ENCODE data around the gene LEMD2.

Gene LEMD2

DNA sequence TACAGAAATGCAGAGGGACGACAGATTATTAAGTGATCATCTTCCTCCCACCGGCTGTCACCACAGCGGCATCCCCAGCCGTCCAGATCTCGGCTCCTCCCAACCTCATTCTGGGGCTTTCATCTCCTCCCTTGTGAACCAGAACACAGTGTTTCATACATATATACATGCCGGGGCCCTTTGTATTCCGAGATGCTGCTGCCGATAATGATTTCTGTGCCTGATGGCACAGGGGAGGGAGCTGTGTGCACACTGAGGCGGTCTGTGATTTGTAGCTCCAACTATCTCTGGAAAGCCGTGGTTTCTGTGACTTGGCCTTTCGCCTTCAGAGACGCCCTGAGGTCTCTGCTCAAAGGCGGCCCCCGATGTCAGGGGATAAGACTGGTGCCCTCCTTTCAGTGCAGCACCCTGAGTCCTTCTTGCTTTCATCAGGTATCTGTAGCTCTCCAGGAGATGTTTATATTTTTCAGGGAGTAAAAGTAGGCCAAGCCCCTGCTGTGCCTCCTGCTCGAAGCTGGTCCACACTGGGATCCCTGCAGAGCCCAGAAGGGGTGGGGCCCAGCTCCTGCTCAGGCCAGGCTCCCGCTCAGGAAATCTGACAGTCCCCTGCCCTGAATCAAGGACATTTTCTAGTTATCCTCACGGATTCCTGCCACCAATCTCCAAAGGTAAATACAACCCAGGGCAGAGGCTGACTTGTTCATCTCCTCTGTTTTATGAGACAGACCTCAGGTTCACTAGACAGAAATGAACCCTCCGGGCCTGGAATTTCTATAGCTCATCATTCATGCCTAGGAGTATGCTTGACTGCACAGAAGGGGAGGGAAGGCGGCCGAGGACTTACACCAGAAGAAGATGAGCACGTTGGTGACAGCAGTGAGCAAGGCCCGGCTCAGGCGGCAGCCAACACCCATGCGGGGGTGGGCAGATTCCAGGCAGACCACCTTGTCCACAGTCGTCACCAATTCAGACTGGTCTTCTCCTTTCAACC is 11.2 kb downstream of the LEMD2 start:
- no peak for DNase-seq (ENCODE audit: low read depth in 3 of 3, low spot score in 1 of 3)

DNA sequence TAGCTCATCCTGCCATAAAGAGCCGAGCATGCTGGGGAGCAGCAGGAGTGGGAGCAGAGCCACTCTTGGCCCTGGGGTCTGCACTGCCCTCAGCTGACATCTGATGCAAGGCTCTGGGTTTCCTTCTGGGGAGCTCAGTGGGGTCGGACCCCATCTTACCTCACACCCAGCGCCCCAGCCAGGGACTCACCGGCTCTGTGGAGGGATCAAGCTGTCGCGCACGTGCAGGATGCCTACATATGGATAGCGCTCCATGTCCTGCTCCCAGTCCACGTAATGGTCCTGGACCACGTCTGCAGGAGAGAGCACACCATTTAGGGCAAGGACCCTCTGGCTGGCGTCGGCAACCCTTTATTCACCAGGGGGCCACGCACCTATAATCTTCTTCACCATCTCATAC is 12.2 kb downstream of the LEMD2 start:
- DNase-seq (ENCODE audit: low read depth in 3 of 3, low spot score in 1 of 3), result no peak

DNA sequence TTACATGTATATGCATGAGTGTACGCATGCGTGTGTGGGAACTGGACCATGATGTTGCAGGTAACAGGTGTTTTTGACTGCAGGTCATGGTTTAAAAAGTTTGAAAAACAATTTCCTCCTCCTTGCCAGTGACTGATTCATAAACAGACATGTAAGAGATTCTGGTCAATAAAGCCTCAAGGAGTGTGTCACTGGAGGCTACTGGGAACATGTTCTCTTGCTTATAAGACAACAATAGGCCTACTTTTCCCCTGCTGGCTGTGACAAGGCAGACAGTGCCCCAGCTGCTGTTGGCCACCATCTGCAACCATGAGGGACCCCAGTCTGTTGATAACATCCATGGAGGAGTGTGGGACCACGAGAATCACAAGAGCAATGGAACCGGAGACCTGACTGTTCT is 12.7 kb downstream of the LEMD2 start:
- DNase-seq (ENCODE audit: low read depth in 3 of 3, low spot score in 1 of 3), result no peak

DNA sequence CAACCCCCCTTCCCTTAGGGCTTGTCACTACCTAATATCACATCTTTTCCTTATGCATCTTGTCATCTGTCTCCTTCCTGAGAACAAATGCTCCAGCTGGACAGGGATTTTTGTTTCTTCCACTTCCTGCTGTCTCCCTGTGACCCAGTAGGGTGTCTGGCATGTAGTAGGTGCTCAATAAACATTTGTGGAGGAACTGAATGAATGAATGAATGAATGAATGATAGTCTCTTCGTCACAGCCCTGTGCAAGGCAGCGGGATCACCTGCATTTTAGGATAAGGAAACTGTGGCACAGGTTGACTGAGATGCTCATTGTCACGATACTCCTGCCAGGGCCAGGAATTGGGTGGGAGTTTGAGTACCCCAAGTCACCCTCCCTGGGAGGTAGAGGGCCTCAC is 14.2 kb downstream of the LEMD2 start:
- DNase-seq (ENCODE audit: low read depth in 3 of 3, low spot score in 1 of 3), result no peak

GRCh38 chr6:33772902-33773472 is 15.9 kb downstream of the LEMD2 start:
- no peak for DNase-seq (ENCODE audit: low read depth in 3 of 3, low spot score in 1 of 3)

- DNase-seq (ENCODE audit: low read depth in 3 of 3, low spot score in 1 of 3), result no peak
Observed at GRCh38 chr6:33772082-33772830, 16.7 kb downstream of the LEMD2 start.

- peak in 2 of 3 donors; percentile 38 to 56 for DNase-seq (ENCODE audit: low read depth in 3 of 3, low spot score in 1 of 3)
Observed at GRCh38 chr6:33771146-33772081, 17.5 kb downstream of the LEMD2 start.

GRCh38 chr6:33770833-33771145 is 18.1 kb downstream of the LEMD2 start:
- DNase-seq (ENCODE audit: low read depth in 3 of 3, low spot score in 1 of 3), result no peak

DNA sequence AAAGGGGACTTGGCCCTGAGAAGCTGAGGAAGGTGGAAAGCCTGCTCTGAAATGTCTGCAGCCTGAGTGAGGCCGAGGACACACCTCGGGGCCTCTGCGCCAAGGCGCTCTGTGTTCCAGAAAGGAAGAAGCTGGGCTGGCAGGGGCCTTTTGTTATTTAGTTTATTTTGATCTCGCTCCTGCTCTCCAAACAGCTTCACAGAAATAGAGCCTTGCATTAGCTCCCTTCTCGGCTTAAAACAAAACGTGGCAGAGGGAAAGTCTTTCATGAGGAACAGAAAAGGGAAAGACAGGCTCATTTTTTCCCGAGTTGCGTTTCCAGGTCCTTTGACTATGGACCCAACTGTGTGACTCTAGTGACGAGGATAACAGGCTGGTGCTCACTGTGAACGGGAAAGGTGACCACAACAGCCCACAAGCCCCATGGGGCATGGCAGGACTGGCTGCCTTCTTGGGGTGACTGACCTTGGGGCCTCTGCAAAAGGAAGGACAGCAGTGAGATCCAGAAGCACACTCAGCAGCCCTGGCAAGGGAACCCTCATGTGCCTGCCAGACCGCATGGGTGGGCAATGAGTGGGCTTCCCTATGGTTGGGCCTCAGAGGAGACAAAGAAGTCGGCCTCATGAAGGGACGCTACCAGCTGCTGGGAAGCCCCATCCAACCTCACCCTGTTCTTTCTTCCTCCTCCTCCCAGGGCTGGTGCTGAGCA is 18.7 kb downstream of the LEMD2 start:
- no peak for DNase-seq (ENCODE audit: low read depth in 3 of 3, low spot score in 1 of 3)

GRCh38 chr6:33769248-33769821 is 19.6 kb downstream of the LEMD2 start:
- no peak for DNase-seq (ENCODE audit: low read depth in 3 of 3, low spot score in 1 of 3)

DNA sequence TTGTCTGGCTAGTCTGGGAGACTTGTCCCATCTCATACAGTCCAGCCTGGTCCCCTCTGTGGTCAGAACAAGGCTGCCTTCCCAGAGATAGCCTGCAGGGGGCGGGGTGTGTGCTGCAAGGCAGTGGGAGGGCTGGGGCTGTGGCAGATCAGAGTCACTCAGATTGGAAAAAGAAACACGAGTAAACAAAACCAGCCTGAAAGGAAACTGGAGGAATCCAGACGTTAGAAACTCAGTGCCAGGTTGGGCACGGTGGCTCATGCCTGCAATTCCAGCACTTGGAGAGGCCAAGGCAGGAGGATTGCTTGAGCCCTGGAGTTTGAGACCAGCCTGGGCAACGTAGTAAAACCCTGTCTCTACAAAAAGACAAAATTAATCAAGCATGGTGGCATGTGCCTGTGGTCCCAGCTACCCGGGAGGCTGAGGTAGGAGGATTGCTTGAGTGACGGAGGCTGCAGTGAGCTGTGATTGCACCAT is 20.2 kb downstream of the LEMD2 start:
- DNase-seq (ENCODE audit: low read depth in 3 of 3, low spot score in 1 of 3), result peak; percentile 29 to 64 (median 38)

- DNase-seq (ENCODE audit: low read depth in 3 of 3, low spot score in 1 of 3), result no peak
Observed at GRCh38 chr6:33766921-33767907, 21.7 kb downstream of the LEMD2 start.

GRCh38 chr6:33765368-33765767 is 23.6 kb downstream of the LEMD2 start:
- no peak for DNase-seq (ENCODE audit: low read depth in 3 of 3, low spot score in 1 of 3)

GRCh38 chr6:33764036-33764435 is 24.9 kb downstream of the LEMD2 start:
- no peak for DNase-seq (ENCODE audit: low read depth in 3 of 3, low spot score in 1 of 3)

GRCh38 chr6:33763483-33763882 is 25.4 kb downstream of the LEMD2 start:
- DNase-seq (ENCODE audit: low read depth in 3 of 3, low spot score in 1 of 3), result no peak

GRCh38 chr6:33762713-33763112 is 26.2 kb downstream of the LEMD2 start:
- no peak for DNase-seq (ENCODE audit: low read depth in 3 of 3, low spot score in 1 of 3)

GRCh38 chr6:33761922-33762629 is 26.9 kb downstream of the LEMD2 start:
- peak in 1 of 3 donors; percentile 16 for DNase-seq (ENCODE audit: low read depth in 3 of 3, low spot score in 1 of 3)

GRCh38 chr6:33761581-33761921 is 27.4 kb downstream of the LEMD2 start:
- DNase-seq (ENCODE audit: low read depth in 3 of 3, low spot score in 1 of 3), result no peak

Measured in stimulated activated CD4-positive, alpha-beta T cell treated with anti-CD3 and anti-CD28 coated beads, TNF-alpha, amount 100 ng/mL, for 1 hour (primary cell).